HCT116 (cell line): Measurements from ENCODE around the gene IRF4. TPM values are rescaled to one million over a fixed set of nuclear protein-coding genes. Genes with fewer than 3 reads are reported as not detected.

ENCODE experiments used
- ATAC-seq: fragments of 200-7000 bp; cut with Tn5 transposase; 2 replicates; pipeline ENCODE4 v1.9.1; 2020; ENCODE audit warnings: mild to moderate bottlenecking, moderate library complexity
- BruUV-seq: library from RNA; stranded (reverse); fragments of 400-500 nt; replicated peaks from 2 replicates; lab custom pipeline; 2021; lab: Mats Ljungman, UMichigan
- CTCF ChIA-PET: fragments of 300-600 bp; sonication (Branson Sonifier 250); formaldehyde crosslinking; loops from one replicate; lab custom pipeline; 2021; ENCODE audit warnings: antibody characterized with exemption; lab: Charles Lee
- POLR2A ChIA-PET: fragments of 300-600, 350-600 bp; sonication (Branson Sonifier 250); formaldehyde crosslinking; loops from one replicate; lab custom pipeline; 2021; ENCODE audit warnings: antibody characterized with exemption; lab: Charles Lee
- RAD21 ChIA-PET, 2 experiments: fragments of 300-600 bp; sonication (Branson Sonifier 250); formaldehyde crosslinking; loops; one replicate each; lab custom pipeline; 2023; ENCODE audit warnings: low total read pairs in 2 of 2; ENCODE audit not compliant: uncharacterized antibody in 2 of 2, unreplicated experiment in 2 of 2, low non-redundant PET in 1 of 2; lab: Charles Lee
- DNase-seq: peaks from one replicate; pipeline ENCODE4 v3.0.0-alpha.2; 2010; ENCODE audit warnings: low read depth, low spot score
- H2AFZ ChIP-seq: fragments of 200-600 bp; shearing (Covaris generic), sonication (generic); 2 replicates; pipeline ENCODE4 v1.6.1; 2017; ENCODE audit warnings: low read depth, mixed run types, mixed read lengths, antibody characterized with exemption, low read length; ENCODE audit not compliant: poor library complexity, severe bottlenecking
- H3K27ac ChIP-seq: 2 replicates; pipeline ENCODE4 v1.5.1; 2012; ENCODE audit warnings: low read depth, low read length
- H3K27me3 ChIP-seq: fragments of 200-600 bp; sonication (generic); 2 replicates; pipeline ENCODE4 v1.6.1; 2016; ENCODE audit warnings: mixed run types, low read length, mixed read lengths; ENCODE audit not compliant: insufficient read depth
- H3K36me3 ChIP-seq, 2 experiments: fragments of 200-500 bp in 1 of 2; fragments of 200-600 bp in 1 of 2; sonication (Bioruptor generic) in 1 of 2; sonication (generic) in 1 of 2; 2 replicates each; pipeline versions ENCODE4 v1.5.1 to v1.6.1; 2014 to 2016; ENCODE audit warnings: low read length in 2 of 2, inconsistent platforms in 1 of 2, mixed read lengths in 1 of 2, mixed run types in 1 of 2; ENCODE audit not compliant: insufficient read depth in 2 of 2, control insufficient read depth in 1 of 2
- H3K4me1 ChIP-seq, 2 experiments: fragments of 200-600 bp in 1 of 2; sonication (generic) in 1 of 2; 2 replicates each; pipeline versions ENCODE4 v1.5.1 to v1.6.1; 2012 to 2017; ENCODE audit warnings: low read length in 2 of 2, inconsistent platforms in 1 of 2, mild to moderate bottlenecking in 1 of 2, mixed read lengths in 1 of 2, mixed run types in 1 of 2, moderate library complexity in 1 of 2; ENCODE audit not compliant: insufficient read depth in 2 of 2, control insufficient read depth in 1 of 2
- H3K4me2 ChIP-seq: fragments of 200-600 bp; sonication (generic); 2 replicates; pipeline ENCODE4 v1.6.1; 2017; ENCODE audit warnings: mixed run types, low read length, mixed read lengths
- H3K4me3 ChIP-seq, 2 experiments: fragments of 200-600 bp in 1 of 2; sonication (generic) in 1 of 2; replicated peaks in 1 of 2; 2 replicates each; pipeline ENCODE4 v1.5.1; 2011 to 2016; ENCODE audit warnings: low read length in 2 of 2, control low read depth in 1 of 2, low read depth in 1 of 2, mild to moderate bottlenecking in 1 of 2, mixed read lengths in 1 of 2, mixed run types in 1 of 2
- H3K79me2 ChIP-seq: fragments of 200-600 bp; sonication (generic); 2 replicates; pipeline ENCODE4 v1.6.1; 2017; ENCODE audit warnings: mild to moderate bottlenecking, mixed run types, low read length, moderate library complexity, mixed read lengths; ENCODE audit not compliant: insufficient read depth
- H3K9ac ChIP-seq: fragments of 200-600 bp; sonication (generic); 2 replicates; pipeline ENCODE4 v1.6.1; 2016; ENCODE audit warnings: low read length, mixed read lengths
- H3K9me2 ChIP-seq: fragments of 200-600 bp; sonication (generic), shearing (Covaris generic); 2 replicates; pipeline ENCODE4 v1.6.1; 2017; ENCODE audit warnings: mixed run types, mild to moderate bottlenecking, moderate library complexity; ENCODE audit not compliant: insufficient read depth
- H3K9me3 ChIP-seq, 2 experiments: fragments of 200-500 bp in 1 of 2; fragments of 200-600 bp in 1 of 2; sonication (Bioruptor generic) in 1 of 2; sonication (generic) in 1 of 2; 2 replicates each; pipeline ENCODE4 v1.6.1; 2014 to 2017; ENCODE audit warnings: low read length in 2 of 2, mixed read lengths in 2 of 2, inconsistent platforms in 1 of 2, low read depth in 1 of 2, mild to moderate bottlenecking in 1 of 2, mixed run types in 1 of 2, moderate library complexity in 1 of 2; ENCODE audit not compliant: control insufficient read depth in 1 of 2, insufficient read depth in 1 of 2
- H4K20me1 ChIP-seq: fragments of 200-600 bp; sonication (generic), shearing (Covaris generic); 2 replicates; pipeline ENCODE4 v1.6.1; 2017; ENCODE audit warnings: mixed run types, mild to moderate bottlenecking, moderate library complexity; ENCODE audit not compliant: insufficient read depth
- CEBPB ChIP-seq: IDR thresholded peaks from 2 replicates; pipeline ENCODE4 v1.6.1; 2012; ENCODE audit warnings: low read depth
- EGR1 ChIP-seq: IDR thresholded peaks from 2 replicates; pipeline ENCODE4 v1.6.1; 2012; ENCODE audit warnings: low read depth
- POLR2AphosphoS5 ChIP-seq: IDR thresholded peaks from 2 replicates; pipeline ENCODE4 v1.6.1; 2011; ENCODE audit warnings: mild to moderate bottlenecking, low read depth, low read length, moderate library complexity
- SIN3A ChIP-seq: IDR thresholded peaks from 2 replicates; pipeline ENCODE4 v1.6.1; 2012; ENCODE audit warnings: low read depth
- SRF ChIP-seq: IDR thresholded peaks from 2 replicates; pipeline ENCODE4 v1.6.1; 2012; ENCODE audit warnings: low read depth
- TCF7L2 ChIP-seq: IDR thresholded peaks from 2 replicates; pipeline ENCODE4 v1.7.0; 2011; ENCODE audit warnings: borderline replicate concordance, inconsistent platforms; ENCODE audit not compliant: insufficient read depth, insufficient read length; ENCODE audit errors: extremely low read depth
- YY1 ChIP-seq: IDR thresholded peaks from 2 replicates; pipeline ENCODE4 v1.6.1; 2011; ENCODE audit warnings: low read length, low read depth, moderate library complexity, mild to moderate bottlenecking; ENCODE audit not compliant: insufficient replicate concordance; ENCODE audit errors: extremely low read depth
- ZNF274 ChIP-seq: fragments of 200-500 bp; sonication (Bioruptor generic); IDR thresholded peaks from 2 replicates; pipeline ENCODE4 v1.6.1; 2014; ENCODE audit warnings: mild to moderate bottlenecking, low read depth, low read length, inconsistent platforms
- intact Hi-C: fragments of 100-400 bp; cut with micrococcal nuclease; formaldehyde crosslinking; loops from 2 replicates; pipeline ENCODE4 v1.10.0; 2022
- total RNA-seq: library from RNA; stranded (reverse); gene quantifications from one replicate; pipeline ENCODE4 v1.2.1, GENCODE V29; 2021; ENCODE audit not compliant: unreplicated experiment
- TF ChIP-seq, protein P1 (sequence below): IDR thresholded peaks from 2 replicates; pipeline ENCODE4 v1.6.1; 2011; ENCODE audit warnings: mild to moderate bottlenecking, low read length, moderate library complexity; ENCODE audit not compliant: insufficient replicate concordance; ENCODE audit errors: extremely low read depth
- TF ChIP-seq, protein P2 (sequence below): IDR thresholded peaks from 2 replicates; pipeline ENCODE4 v1.6.1; 2012

IRF4 gene
- total RNA-seq, 1 experiment from 2014 or later: 1.2 TPM

DNA sequence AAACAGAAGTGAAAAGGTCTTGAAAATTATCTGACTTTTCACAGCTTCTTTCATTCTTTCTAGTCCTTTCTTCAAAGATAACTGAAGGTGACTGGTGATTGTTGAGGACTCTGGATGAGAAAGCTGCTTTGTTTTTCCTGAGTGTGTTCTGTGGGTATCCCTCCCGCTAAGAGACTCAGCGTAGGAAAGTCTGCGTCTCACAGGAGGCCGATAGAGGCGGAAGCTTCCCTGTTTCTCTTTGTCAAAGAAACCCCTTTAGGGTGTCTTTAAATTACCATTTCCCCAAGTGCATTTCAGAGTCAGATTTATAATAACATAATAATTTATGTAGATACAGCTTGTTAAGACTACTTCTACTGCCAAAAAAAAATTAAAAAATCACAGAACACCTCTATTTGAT lies 31.2 kb upstream of the IRF4 start:
- no peak overlapping the region for H3K27ac ChIP-seq
- RAD21 ChIA-PET: no interaction called here
- H3K9ac ChIP-seq: no peak overlapping the region
- intact Hi-C loops: no loop called here
- POLR2A ChIA-PET: no interaction called here
- H3K4me1 ChIP-seq: no peaks in the 10 kb centered on the region
- no peak for TF ChIP-seq CEBPB
- TF ChIP-seq, all 23 proteins: peak for 0
- H2AFZ ChIP-seq: no peak overlapping the region
- H3K4me3 ChIP-seq: no peak overlapping the region
- DNase-seq (no peak), ATAC-seq (no peak)
- no peak overlapping the region for H3K4me2 ChIP-seq
- no TSS peak for BruUV-seq
- H3K79me2 ChIP-seq: no peaks in the 10 kb centered on the region
- peaks cover 6 to 16% of the 10 kb centered on the region in 2 experiments; a peak in 3 of 4 replicates for H3K9me3 ChIP-seq
- no peaks in the 10 kb centered on the region for H3K9me2 ChIP-seq
- no peaks in the 10 kb centered on the region for H3K36me3 ChIP-seq
- CTCF ChIA-PET: interaction anchor here (0.8 kb wide), 1 partner anchor 172 kb away, joined by 3 read pairs; no protein-coding TSS in a partner anchor
- no peaks in the 10 kb centered on the region for H4K20me1 ChIP-seq
- H3K27me3 ChIP-seq: no peaks in the 10 kb centered on the region

DNA sequence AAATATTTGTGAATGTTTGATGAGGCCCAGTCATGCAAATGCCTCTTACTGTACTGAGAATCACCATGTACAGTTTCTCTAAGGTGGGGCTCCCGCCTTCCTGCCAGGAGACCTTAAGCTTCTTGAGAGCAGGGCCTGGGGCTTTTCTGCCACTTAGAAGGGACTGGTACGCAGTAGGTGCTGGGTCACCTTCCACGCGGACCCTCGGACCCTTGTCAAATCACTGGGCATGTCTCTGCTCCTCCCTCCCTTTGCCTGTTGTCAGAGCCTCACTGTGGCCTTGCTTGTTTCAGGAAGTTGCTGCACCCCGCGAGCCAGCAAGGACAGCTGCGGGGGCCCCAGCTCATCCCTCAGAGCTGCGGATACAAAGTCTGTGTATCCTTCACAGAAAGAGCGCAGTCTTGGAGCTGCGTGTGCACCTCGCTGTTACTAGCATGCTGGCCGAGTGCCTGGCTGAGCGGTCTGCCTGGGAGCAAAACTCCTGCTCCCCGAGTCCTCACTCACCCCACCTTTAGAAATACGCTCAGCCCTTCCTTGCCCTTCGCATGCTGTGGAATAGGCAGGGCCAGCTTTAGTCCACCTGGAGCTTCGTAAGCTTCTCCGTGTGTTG lies 30.7 kb upstream of the IRF4 start:
- intact Hi-C loops: no loop called here
- ChIA-PET RAD21 (no interaction called here), CTCF (no interaction called here), POLR2A (no interaction called here)
- Histone ChIP-seq H3K36me3 (no peaks in the 10 kb centered on the region), H3K27me3 (no peaks in the 10 kb centered on the region), H3K4me3 (no peak overlapping the region), H4K20me1 (no peaks in the 10 kb centered on the region), H3K4me1 (no peaks in the 10 kb centered on the region), H3K9ac (no peak overlapping the region), H3K9me2 (no peaks in the 10 kb centered on the region), H3K79me2 (no peaks in the 10 kb centered on the region), H2AFZ (no peak overlapping the region), H3K4me2 (no peak overlapping the region), H3K27ac (no peak overlapping the region), H3K9me3 (peaks cover 4 to 19% of the 10 kb centered on the region in 2 experiments; a peak in 3 of 4 replicates)
- no peak for TF ChIP-seq EGR1
- TF ChIP-seq ZNF274: no peak
- no peak for TF ChIP-seq SIN3A
- TF ChIP-seq CEBPB: no peak
- no peak for TF ChIP-seq POLR2AphosphoS5
- TF ChIP-seq, protein P1, sequence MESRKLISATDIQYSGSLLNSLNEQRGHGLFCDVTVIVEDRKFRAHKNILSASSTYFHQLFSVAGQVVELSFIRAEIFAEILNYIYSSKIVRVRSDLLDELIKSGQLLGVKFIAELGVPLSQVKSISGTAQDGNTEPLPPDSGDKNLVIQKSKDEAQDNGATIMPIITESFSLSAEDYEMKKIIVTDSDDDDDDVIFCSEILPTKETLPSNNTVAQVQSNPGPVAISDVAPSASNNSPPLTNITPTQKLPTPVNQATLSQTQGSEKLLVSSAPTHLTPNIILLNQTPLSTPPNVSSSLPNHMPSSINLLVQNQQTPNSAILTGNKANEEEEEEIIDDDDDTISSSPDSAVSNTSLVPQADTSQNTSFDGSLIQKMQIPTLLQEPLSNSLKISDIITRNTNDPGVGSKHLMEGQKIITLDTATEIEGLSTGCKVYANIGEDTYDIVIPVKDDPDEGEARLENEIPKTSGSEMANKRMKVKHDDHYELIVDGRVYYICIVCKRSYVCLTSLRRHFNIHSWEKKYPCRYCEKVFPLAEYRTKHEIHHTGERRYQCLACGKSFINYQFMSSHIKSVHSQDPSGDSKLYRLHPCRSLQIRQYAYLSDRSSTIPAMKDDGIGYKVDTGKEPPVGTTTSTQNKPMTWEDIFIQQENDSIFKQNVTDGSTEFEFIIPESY: no peak
- TF ChIP-seq, protein P2, sequence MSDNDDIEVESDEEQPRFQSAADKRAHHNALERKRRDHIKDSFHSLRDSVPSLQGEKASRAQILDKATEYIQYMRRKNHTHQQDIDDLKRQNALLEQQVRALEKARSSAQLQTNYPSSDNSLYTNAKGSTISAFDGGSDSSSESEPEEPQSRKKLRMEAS: no peak
- TF ChIP-seq SRF: no peak
- no peak for TF ChIP-seq YY1
- TF ChIP-seq TCF7L2: no peak
- DNase-seq: no peak
- no peak for ATAC-seq
- no TSS peak for BruUV-seq
